ENCODE measurements around the gene GDPD2. TPM values are rescaled to one million over a fixed set of nuclear protein-coding genes. Genes with fewer than 3 reads are reported as not detected.

Gene GDPD2
- polyA plus RNA-seq, 2 of the 4 experiments (the other 2 are of a cell fraction): 0.04 to 0.12 TPM

DNA sequence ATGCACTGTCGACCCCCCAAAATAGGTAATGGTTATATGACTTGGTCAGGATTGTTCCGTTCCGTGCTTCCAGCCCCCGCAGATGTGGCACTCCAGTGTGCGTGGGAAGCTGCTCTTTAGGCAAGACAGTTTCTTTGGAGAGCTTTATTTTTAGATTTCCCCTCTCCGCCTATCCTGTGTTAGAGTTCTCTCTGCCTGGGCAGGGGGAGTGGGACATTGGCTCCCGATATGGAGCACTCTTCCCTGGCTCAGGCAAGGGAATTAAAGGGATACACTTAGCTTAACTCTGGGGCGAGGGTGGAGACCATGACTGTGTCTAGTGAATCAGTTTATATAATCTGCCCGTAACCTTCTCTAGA is 57.5 kb downstream of the GDPD2 start:
- TF ChIP-seq RCOR1 (IDR thresholded peaks at IDR 0.05; ENCODE audit: low read depth, low read length) (no peak), RFX5 (IDR thresholded peaks at IDR 0.05) (no peak), MAX (IDR thresholded peaks at IDR 0.05) (no peak), EHF (CRISPR knock-in tag; IDR thresholded peaks at IDR 0.05) (no peak), CBX2 (IDR thresholded peaks at IDR 0.05; ENCODE audit: borderline replicate concordance, low read depth) (no peak), HOXA7 (CRISPR knock-in tag; IDR thresholded peaks at IDR 0.05) (no peak), MAFK (IDR thresholded peaks at IDR 0.05; ENCODE audit: partially characterized antibody) (no peak), POLR2A (IDR thresholded peaks at IDR 0.05; ENCODE audit: low read length) (no peak), CBX8 (IDR thresholded peaks at IDR 0.05) (no peak), FOSL2 (IDR thresholded peaks at IDR 0.05) (no peak), FOSL2 (CRISPR knock-in tag; IDR thresholded peaks at IDR 0.05) (no peak), RAD21 (conservative IDR thresholded peaks at IDR 0.05 in 1 of 2, IDR thresholded peaks at IDR 0.05 in 1 of 2) (no peak), MAZ (IDR thresholded peaks at IDR 0.05; ENCODE audit: borderline replicate concordance, low read depth, low read length) (no peak), GATA3 (IDR thresholded peaks at IDR 0.05; ENCODE audit: borderline replicate concordance) (no peak), CEBPB (IDR thresholded peaks at IDR 0.05) (no peak), NFE2L2 (conservative IDR thresholded peaks at IDR 0.05; ENCODE audit: low read length) (no peak)
- TF ChIP-seq, protein P1, sequence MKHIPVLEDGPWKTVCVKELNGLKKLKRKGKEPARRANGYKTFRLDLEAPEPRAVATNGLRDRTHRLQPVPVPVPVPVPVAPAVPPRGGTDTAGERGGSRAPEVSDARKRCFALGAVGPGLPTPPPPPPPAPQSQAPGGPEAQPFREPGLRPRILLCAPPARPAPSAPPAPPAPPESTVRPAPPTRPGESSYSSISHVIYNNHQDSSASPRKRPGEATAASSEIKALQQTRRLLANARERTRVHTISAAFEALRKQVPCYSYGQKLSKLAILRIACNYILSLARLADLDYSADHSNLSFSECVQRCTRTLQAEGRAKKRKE (CRISPR knock-in tag; IDR thresholded peaks at IDR 0.05; ENCODE audit: low read depth): no peak
- TF ChIP-seq, protein P2, sequence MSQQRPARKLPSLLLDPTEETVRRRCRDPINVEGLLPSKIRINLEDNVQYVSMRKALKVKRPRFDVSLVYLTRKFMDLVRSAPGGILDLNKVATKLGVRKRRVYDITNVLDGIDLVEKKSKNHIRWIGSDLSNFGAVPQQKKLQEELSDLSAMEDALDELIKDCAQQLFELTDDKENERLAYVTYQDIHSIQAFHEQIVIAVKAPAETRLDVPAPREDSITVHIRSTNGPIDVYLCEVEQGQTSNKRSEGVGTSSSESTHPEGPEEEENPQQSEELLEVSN (IDR thresholded peaks at IDR 0.05; ENCODE audit: borderline replicate concordance, low read depth): no peak
- TF ChIP-seq, protein P3, sequence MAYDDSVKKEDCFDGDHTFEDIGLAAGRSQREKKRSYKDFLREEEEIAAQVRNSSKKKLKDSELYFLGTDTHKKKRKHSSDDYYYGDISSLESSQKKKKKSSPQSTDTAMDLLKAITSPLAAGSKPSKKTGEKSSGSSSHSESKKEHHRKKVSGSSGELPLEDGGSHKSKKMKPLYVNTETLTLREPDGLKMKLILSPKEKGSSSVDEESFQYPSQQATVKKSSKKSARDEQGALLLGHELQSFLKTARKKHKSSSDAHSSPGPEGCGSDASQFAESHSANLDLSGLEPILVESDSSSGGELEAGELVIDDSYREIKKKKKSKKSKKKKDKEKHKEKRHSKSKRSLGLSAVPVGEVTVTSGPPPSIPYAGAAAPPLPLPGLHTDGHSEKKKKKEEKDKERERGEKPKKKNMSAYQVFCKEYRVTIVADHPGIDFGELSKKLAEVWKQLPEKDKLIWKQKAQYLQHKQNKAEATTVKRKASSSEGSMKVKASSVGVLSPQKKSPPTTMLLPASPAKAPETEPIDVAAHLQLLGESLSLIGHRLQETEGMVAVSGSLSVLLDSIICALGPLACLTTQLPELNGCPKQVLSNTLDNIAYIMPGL (CRISPR knock-in tag; IDR thresholded peaks at IDR 0.05; ENCODE audit: borderline replicate concordance): no peak
- FAIRE-seq: no peak
- Histone ChIP-seq H3K9me3 (no peaks in the 10 kb centered on the region), H3K27ac (peak overlapping the region; percentile 61 to 79; a peak in 5 of 6 replicates), H3K4me3 (no peak overlapping the region), H3K4me1 (peaks cover 46% of the 10 kb centered on the region), H3K4me2 (peak overlapping the region; percentile 71)
- DNase-seq (ENCODE audit: low read depth in 1 of 2, low spot score in 1 of 2): no peak
- ATAC-seq: no peak
- POLR2A ChIA-PET: no interaction called here
- CTCF ChIA-PET: interaction anchor here (0.9 kb wide), 2 partner anchors 25 to 184 kb away, joined by 3 read pairs; no protein-coding TSS in a partner anchor
- WGBS (ENCODE audit: missing lambda C conversion rate): 76% methylated on average over 9 of the region's 9 CpGs

DNA sequence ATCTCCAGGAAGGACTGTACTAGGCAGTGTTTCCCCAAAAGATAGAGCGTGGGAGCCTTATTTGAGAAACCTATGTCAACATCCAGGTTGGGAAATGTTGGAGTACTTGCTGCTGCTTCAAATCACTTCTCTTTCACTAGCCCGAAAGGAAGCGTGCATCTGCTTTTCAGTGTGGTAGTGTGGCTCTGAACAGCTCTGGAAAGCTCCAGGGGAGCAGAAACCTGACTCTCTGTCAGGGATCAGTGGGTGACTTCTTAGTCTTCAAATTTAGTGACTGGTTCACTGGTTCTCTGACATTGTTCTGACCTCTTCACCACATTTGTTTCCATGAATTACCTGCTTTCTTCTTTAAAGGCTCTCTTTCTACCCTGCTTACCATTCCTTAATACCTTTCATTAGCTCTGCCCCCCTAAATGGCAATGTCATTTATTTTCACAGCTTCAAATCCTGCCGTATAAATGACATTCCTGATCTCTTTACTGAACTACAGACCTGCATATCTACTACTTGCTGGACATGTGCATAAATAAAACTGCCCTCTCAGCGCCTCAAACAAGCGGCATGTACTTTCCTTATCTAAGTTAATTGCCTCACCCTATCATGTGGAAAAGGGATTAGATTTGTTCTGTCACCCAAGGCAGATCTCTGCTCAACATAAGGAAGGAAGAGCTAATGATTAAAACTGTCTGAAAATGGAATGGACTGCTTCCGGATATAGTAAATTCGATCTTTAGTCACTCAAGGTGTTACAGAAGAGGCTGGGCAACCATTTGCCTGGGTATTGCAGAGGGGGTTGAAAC is 58.6 kb downstream of the GDPD2 start:
- 89% methylated on average over 8 of the region's 8 CpGs for WGBS (ENCODE audit: missing lambda C conversion rate)
- no peak overlapping the region for H3K4me3 ChIP-seq
- DNase-seq (ENCODE audit: low read depth in 1 of 2, low spot score in 1 of 2) (no peak), FAIRE-seq (no peak), ATAC-seq (no peak)
- ChIA-PET POLR2A (no interaction called here), CTCF (interaction anchor here (1.3 kb wide), 1 partner anchor 73 kb away, joined by 3 read pairs; no protein-coding TSS in a partner anchor)
- TF ChIP-seq, protein P4, sequence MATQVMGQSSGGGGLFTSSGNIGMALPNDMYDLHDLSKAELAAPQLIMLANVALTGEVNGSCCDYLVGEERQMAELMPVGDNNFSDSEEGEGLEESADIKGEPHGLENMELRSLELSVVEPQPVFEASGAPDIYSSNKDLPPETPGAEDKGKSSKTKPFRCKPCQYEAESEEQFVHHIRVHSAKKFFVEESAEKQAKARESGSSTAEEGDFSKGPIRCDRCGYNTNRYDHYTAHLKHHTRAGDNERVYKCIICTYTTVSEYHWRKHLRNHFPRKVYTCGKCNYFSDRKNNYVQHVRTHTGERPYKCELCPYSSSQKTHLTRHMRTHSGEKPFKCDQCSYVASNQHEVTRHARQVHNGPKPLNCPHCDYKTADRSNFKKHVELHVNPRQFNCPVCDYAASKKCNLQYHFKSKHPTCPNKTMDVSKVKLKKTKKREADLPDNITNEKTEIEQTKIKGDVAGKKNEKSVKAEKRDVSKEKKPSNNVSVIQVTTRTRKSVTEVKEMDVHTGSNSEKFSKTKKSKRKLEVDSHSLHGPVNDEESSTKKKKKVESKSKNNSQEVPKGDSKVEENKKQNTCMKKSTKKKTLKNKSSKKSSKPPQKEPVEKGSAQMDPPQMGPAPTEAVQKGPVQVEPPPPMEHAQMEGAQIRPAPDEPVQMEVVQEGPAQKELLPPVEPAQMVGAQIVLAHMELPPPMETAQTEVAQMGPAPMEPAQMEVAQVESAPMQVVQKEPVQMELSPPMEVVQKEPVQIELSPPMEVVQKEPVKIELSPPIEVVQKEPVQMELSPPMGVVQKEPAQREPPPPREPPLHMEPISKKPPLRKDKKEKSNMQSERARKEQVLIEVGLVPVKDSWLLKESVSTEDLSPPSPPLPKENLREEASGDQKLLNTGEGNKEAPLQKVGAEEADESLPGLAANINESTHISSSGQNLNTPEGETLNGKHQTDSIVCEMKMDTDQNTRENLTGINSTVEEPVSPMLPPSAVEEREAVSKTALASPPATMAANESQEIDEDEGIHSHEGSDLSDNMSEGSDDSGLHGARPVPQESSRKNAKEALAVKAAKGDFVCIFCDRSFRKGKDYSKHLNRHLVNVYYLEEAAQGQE (IDR thresholded peaks at IDR 0.05): no peak
- TF ChIP-seq, protein P5, sequence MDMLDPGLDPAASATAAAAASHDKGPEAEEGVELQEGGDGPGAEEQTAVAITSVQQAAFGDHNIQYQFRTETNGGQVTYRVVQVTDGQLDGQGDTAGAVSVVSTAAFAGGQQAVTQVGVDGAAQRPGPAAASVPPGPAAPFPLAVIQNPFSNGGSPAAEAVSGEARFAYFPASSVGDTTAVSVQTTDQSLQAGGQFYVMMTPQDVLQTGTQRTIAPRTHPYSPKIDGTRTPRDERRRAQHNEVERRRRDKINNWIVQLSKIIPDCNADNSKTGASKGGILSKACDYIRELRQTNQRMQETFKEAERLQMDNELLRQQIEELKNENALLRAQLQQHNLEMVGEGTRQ (IDR thresholded peaks at IDR 0.05): no peak
- TF ChIP-seq MAZ (IDR thresholded peaks at IDR 0.05; ENCODE audit: borderline replicate concordance, low read depth, low read length) (no peak), CEBPB (IDR thresholded peaks at IDR 0.05) (no peak), NR3C1 (IDR thresholded peaks at IDR 0.05) (no peak), MAFK (IDR thresholded peaks at IDR 0.05; ENCODE audit: partially characterized antibody) (no peak), CBX2 (IDR thresholded peaks at IDR 0.05; ENCODE audit: borderline replicate concordance, low read depth) (no peak), ZSCAN20 (CRISPR knock-in tag; IDR thresholded peaks at IDR 0.05) (no peak), RCOR1 (IDR thresholded peaks at IDR 0.05; ENCODE audit: low read depth, low read length) (no peak), SMC3 (IDR thresholded peaks at IDR 0.05) (no peak), GATA3 (IDR thresholded peaks at IDR 0.05; ENCODE audit: borderline replicate concordance) (no peak)
- H3K9me3 ChIP-seq: no peaks in the 10 kb centered on the region
- no peak overlapping the region; a peak in 1 of 6 replicates for H3K27ac ChIP-seq
- peaks cover 44% of the 10 kb centered on the region for H3K4me1 ChIP-seq
- H3K4me2 ChIP-seq: no peak overlapping the region

Measured in A549 (cell line).